Measurements from ENCODE around the gene MED13L. TPM values are rescaled to one million over a fixed set of nuclear protein-coding genes. Genes with fewer than 3 reads are reported as not detected.

Gene MED13L
- total and polyA plus RNA-seq, 2 donors (not counting 1 experiment from before 2014, with no cell fraction given), result 20.3 to 207 TPM

GRCh38 chr12:116046039-116046438, 231.5 kb downstream of the MED13L start:
- no peak overlapping the region for H3K27ac Mint-ChIP-seq
- H3K4me1 ChIP-seq (ENCODE audit: control insufficient read depth in 2 of 2, insufficient read depth in 2 of 2, low read length in 2 of 2), result peaks cover 6 to 10% of the 10 kb centered on the region in 2 donors
- no peak overlapping the region for H2AFZ ChIP-seq (ENCODE audit: insufficient read depth, low read depth, low read length, poor library complexity, severe bottlenecking)
- no peak for TF ChIP-seq EZH2 (IDR thresholded peaks at IDR 0.05; ENCODE audit: borderline replicate concordance, insufficient read depth, low read depth, low read length, poor library complexity, severe bottlenecking)
- TF ChIP-seq CTCF (IDR thresholded peaks at IDR 0.05), result no peak
- peaks cover 84% of the 10 kb centered on the region for H3K79me2 ChIP-seq (ENCODE audit: control insufficient read depth, insufficient read depth, low read length)
- H3K4me2 ChIP-seq (replicated peaks; ENCODE audit: low read depth, low read length, poor library complexity, severe bottlenecking), result no peak overlapping the region
- peaks cover 34% of the 10 kb centered on the region for H4K20me1 ChIP-seq (ENCODE audit: control insufficient read depth, insufficient read depth, low read length, poor library complexity, severe bottlenecking)
- ATAC-seq (ENCODE audit: low read depth) (no peak), DNase-seq (no peak)
- H3K9me3 ChIP-seq (ENCODE audit: control extremely low read depth in 1 of 3, control insufficient read depth in 2 of 3, insufficient read depth in 1 of 3, low read length in 2 of 3), result no peaks in the 10 kb centered on the region
- no peak overlapping the region for H3K27ac ChIP-seq (ENCODE audit: low read length in 2 of 2)
- CTCF ChIA-PET, result no interaction called here
- peaks cover 32% of the 10 kb centered on the region for H3K4me1 Mint-ChIP-seq
- H3K36me3 ChIP-seq (replicated peaks in 1 of 2; ENCODE audit: control extremely low read depth in 1 of 2, control insufficient read depth in 1 of 2, extremely low read depth in 1 of 2, insufficient read depth in 2 of 2, low read length in 1 of 2), result peaks cover 0 to 8% of the 10 kb centered on the region in 2 experiments
- intact Hi-C loops (cut with micrococcal nuclease), result no loop called here
- H3K4me3 Mint-ChIP-seq, result no peak overlapping the region
- no peaks in the 10 kb centered on the region for H3K27me3 ChIP-seq (replicated peaks in 1 of 4; ENCODE audit: control extremely low read depth in 1 of 4, control insufficient read depth in 3 of 4, insufficient read depth in 4 of 4, low read length in 3 of 4)
- no peaks in the 10 kb centered on the region for H3K27me3 Mint-ChIP-seq
- no peak overlapping the region for H3K4me3 ChIP-seq (ENCODE audit: control extremely low read depth in 1 of 5, extremely low read depth in 1 of 5, insufficient read depth in 1 of 5, low read depth in 2 of 5, low read length in 4 of 5)
- no peak overlapping the region for H3K9ac ChIP-seq (ENCODE audit: low read length)
- POLR2A ChIA-PET, result no interaction called here
- H3K9me3 Mint-ChIP-seq (ENCODE audit: insufficient read depth), result no peaks in the 10 kb centered on the region

- Histone ChIP-seq H4K20me1 (ENCODE audit: control insufficient read depth, insufficient read depth, low read length, poor library complexity, severe bottlenecking) (peaks cover 40% of the 10 kb centered on the region), H3K36me3 (replicated peaks in 1 of 2; ENCODE audit: control extremely low read depth in 1 of 2, control insufficient read depth in 1 of 2, extremely low read depth in 1 of 2, insufficient read depth in 2 of 2, low read length in 1 of 2) (peaks cover 0 to 8% of the 10 kb centered on the region in 2 experiments), H3K4me2 (replicated peaks; ENCODE audit: low read depth, low read length, poor library complexity, severe bottlenecking) (no peak overlapping the region), H3K4me3 (ENCODE audit: control extremely low read depth in 1 of 5, extremely low read depth in 1 of 5, insufficient read depth in 1 of 5, low read depth in 2 of 5, low read length in 4 of 5) (no peak overlapping the region), H3K9me3 (ENCODE audit: control extremely low read depth in 1 of 3, control insufficient read depth in 2 of 3, insufficient read depth in 1 of 3, low read length in 2 of 3) (no peaks in the 10 kb centered on the region), H3K27me3 (replicated peaks in 1 of 4; ENCODE audit: control extremely low read depth in 1 of 4, control insufficient read depth in 3 of 4, insufficient read depth in 4 of 4, low read length in 3 of 4) (no peaks in the 10 kb centered on the region), H3K79me2 (ENCODE audit: control insufficient read depth, insufficient read depth, low read length) (peaks cover 87% of the 10 kb centered on the region), H3K9ac (ENCODE audit: low read length) (no peak overlapping the region), H3K4me1 (ENCODE audit: control insufficient read depth in 2 of 2, insufficient read depth in 2 of 2, low read length in 2 of 2) (peaks cover 0 to 3% of the 10 kb centered on the region in 2 donors), H3K27ac (ENCODE audit: low read length in 2 of 2) (no peak overlapping the region), H2AFZ (ENCODE audit: insufficient read depth, low read depth, low read length, poor library complexity, severe bottlenecking) (no peak overlapping the region)
- POLR2A ChIA-PET, result no interaction called here
- no peak overlapping the region for H3K27ac Mint-ChIP-seq
- H3K9me3 Mint-ChIP-seq (ENCODE audit: insufficient read depth), result no peaks in the 10 kb centered on the region
- TF ChIP-seq EZH2 (IDR thresholded peaks at IDR 0.05; ENCODE audit: borderline replicate concordance, insufficient read depth, low read depth, low read length, poor library complexity, severe bottlenecking) (no peak), CTCF (IDR thresholded peaks at IDR 0.05) (no peak)
- H3K4me3 Mint-ChIP-seq, result no peak overlapping the region
- intact Hi-C loops (cut with micrococcal nuclease), result no loop called here
- DNase-seq, result no peak
- H3K4me1 Mint-ChIP-seq, result peaks cover 26% of the 10 kb centered on the region
- no peaks in the 10 kb centered on the region for H3K27me3 Mint-ChIP-seq
- no peak for ATAC-seq (ENCODE audit: low read depth)
- no CpG with 5 or more reads among the region's 2 CpGs for WGBS (ENCODE audit: insufficient coverage)
- CTCF ChIA-PET, result no interaction called here
Observed at GRCh38 chr12:116045150-116045549, 232.3 kb downstream of the MED13L start.

Data from B cell (primary cell).